IMR-90 (cell line): ENCODE data around the gene PITPNB. TPM values are rescaled to one million over a fixed set of nuclear protein-coding genes. Genes with fewer than 3 reads are reported as not detected.

Experiments used
- MAZ ChIP-seq: IDR thresholded peaks from 2 replicates; pipeline ENCODE4 v1.6.1; 2012; ENCODE audit warnings: low read depth, mild to moderate bottlenecking, low read length, improper control_type of control experiment, moderate library complexity, borderline replicate concordance
- RFX5 ChIP-seq: IDR thresholded peaks from 2 replicates; pipeline ENCODE4 v1.8.0; 2012; ENCODE audit warnings: low read depth, mild to moderate bottlenecking, low read length, moderate library complexity
- USF2 ChIP-seq: fragments of 150-350 bp; IDR thresholded peaks from 2 replicates; pipeline ENCODE4 v1.6.1; 2017; ENCODE audit warnings: mild to moderate bottlenecking, antibody characterized with exemption, low read length, low read depth
- polyA plus RNA-seq, 3 experiments: library from polyadenylated mRNA; depleted of rRNA; stranded (reverse); fragments of >200 nt; gene quantifications; 2 replicates each; pipeline ENCODE4 v1.2.3, GENCODE V29; 2012; ENCODE audit warnings: low replicate concordance in 1 of 3
- total RNA-seq: library from RNA; depleted of rRNA; stranded (reverse); fragments of >200 nt; gene quantifications from 2 replicates; pipeline ENCODE4 v1.2.3, GENCODE V29; 2012

PITPNB gene
- total and polyA plus RNA-seq, 2 of the 4 experiments (the other 2 are of a cell fraction), result 19.7 to 54.5 TPM

DNA sequence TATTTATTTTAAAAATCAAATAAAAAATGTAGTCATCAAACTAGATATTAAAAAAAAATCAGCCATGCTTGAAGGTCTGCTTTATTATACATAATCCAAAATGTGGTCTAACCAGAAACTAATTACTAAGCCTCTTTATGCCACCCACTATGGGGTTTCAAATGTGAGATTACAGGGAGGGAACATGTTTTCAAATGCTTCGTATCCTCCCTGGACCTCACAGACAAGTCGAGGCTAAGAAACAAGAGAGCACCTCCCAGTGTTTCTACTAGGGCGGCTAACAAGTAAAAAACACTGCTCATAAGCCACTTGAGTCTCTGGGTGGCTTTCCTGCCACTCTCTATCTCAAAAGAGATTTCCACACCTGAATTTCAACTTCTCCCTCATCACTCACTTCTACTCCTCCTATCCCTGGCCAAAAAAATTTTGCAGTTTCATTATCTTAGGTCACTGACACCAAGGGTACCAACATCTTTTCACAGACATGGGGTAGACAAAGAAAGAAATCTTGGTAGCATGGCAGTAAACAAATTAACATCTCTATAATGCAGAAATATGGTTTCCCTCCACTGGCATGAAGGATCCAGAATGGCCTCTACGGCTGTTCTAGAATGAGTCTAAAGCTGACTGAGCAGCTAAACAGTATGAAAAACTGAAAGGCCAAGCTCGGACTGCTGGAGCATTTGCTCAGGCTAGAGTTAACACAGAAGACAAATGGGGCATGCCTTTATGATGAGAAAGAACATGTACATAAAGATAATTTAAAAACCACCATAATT, 50.9 kb downstream of the PITPNB start (continued):
- TF ChIP-seq MAZ (no peak), RFX5 (no peak), USF2 (no peak)
